Activated effector memory CD4-positive, alpha-beta T cell treated with Interleukin-2 at 50 U/mL for 16 hours (primary cell): ENCODE results near the gene REC114.
"Not testable (repeated sequence)": the region's sequence is repeated elsewhere in the genome, so short reads cannot be mapped to it uniquely, and the experiment has no call there.

Experiments used
- DNase-seq: peaks from one replicate; pipeline ENCODE4 v3.0.0-alpha.2; 2020

Gene REC114

DNA sequence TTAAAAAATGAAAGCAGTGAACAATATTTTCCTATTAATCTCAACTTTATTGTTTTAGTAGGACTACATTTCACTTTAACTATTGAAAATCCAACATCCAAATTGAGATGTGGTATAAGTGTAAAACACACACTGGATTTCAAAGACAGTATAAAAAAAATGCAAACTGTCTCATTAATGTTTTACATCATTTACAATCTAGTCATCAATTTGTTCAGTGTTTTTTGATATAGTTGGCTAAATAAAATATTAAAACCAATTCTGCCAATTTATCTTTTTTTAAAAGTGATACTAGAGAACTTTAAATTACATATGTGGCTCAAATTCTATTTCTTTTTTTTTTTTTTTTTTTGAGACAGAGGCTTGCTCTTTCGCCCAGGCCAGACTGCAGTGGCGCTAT is 95.2 kb downstream of the REC114 start:
- no peak for DNase-seq

DNA sequence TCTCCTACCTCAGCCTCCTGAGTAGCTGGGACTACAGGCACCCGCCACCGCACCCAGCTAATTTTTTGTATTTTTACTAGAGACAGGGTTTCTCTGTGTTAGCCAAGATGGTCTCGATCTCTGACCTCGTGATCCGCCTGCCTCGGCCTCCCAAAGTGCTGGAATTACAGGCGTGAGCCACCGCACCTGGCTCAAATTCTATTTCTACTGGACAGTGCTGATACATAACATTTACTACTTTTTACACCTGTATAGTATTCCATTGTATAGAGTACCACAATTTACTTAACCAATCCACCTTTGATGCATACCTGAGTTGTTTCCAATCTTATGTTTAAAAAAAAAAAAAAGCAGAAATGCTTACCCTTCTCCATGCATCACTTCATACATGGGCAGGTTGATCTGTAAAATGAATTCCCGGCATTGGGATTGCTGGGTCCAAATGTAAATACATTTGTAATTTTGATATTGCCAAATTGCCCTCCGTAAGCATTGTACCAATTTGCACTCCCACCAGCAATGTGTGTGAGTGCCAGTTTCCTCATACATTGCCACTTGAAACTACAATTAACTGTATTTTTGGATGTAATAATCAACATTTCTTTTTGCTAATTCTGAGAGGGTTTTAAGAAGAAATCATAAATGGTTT is 95.7 kb downstream of the REC114 start:
- DNase-seq = no peak

GRCh38 chr15:73539212-73540128 is 96.5 kb downstream of the REC114 start:
- DNase-seq = no peak

GRCh38 chr15:73540161-73540560 is 97.2 kb downstream of the REC114 start:
- no peak for DNase-seq

DNA sequence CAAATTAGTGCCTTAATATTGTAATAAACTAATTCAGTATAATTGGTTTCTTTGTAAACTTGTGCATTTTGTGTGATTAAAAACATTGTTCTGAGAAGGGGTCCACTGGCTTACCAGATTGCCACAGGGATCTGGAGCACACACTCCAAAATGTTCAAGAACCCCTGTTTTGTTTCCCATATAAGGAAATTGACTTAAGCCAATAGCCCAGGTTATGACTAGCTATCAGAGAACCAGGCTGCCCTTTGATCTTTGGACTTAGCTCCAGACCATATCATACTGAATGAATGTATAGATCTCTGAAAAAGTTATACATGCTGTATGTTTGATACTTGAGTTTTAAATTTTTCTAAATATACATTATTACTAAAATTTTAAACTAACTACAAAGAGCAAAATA is 98.5 kb downstream of the REC114 start:
- no peak for DNase-seq

DNA sequence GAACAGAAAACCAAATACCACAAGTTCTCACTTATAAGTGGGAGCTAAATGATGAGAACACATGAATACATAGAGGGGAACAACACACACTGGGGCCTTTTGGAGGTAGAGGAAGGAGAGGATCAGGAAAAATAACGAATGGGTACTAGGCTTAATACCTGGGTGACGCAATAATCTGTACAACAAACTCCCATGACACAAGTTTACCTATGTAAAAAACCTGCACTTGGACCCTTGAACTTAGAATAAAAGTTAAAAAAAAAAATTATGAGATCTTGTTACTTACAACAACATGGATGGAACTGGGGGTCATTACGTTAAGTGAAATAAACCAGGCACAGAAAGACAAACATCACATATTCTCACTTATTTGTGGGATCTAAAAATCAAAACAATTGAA is 106.0 kb downstream of the REC114 start:
- not testable (repeated sequence) for DNase-seq

GRCh38 chr15:73550190-73550589 is 107.2 kb downstream of the REC114 start:
- no peak for DNase-seq

- DNase-seq = no peak
Observed at GRCh38 chr15:73555080-73555479, 112.1 kb downstream of the REC114 start.

- DNase-seq = no peak
Observed at GRCh38 chr15:73558529-73558928, 115.6 kb downstream of the REC114 start.

- no peak for DNase-seq
Observed at GRCh38 chr15:73560501-73561117, 117.6 kb downstream of the REC114 start.

GRCh38 chr15:73564255-73564654 is 121.3 kb downstream of the REC114 start:
- DNase-seq = no peak

DNA sequence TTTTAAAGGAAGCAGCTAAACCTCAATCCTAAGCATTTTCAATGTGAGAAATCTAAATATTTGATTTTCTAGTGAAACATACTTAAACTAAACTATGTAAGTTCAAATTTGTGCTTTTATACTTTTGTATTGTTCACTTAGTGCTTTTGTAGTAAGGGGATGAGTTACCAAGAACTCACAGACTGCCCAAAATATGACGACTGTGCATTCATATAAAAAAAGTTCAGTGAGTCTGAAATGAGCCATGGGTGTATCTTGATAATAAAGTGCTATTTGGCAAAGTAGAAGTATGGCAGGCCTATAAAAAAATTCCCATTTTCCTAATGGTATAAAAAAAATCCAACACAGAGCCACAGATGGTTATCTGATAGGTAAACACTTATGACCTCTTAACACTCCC is 124.1 kb downstream of the REC114 start:
- DNase-seq = no peak

GRCh38 chr15:73568564-73569280 is 125.8 kb downstream of the REC114 start:
- DNase-seq = no peak

GRCh38 chr15:73569361-73569760 is 126.4 kb downstream of the REC114 start:
- no peak for DNase-seq

GRCh38 chr15:73570355-73571032 is 127.5 kb downstream of the REC114 start:
- no peak for DNase-seq

DNA sequence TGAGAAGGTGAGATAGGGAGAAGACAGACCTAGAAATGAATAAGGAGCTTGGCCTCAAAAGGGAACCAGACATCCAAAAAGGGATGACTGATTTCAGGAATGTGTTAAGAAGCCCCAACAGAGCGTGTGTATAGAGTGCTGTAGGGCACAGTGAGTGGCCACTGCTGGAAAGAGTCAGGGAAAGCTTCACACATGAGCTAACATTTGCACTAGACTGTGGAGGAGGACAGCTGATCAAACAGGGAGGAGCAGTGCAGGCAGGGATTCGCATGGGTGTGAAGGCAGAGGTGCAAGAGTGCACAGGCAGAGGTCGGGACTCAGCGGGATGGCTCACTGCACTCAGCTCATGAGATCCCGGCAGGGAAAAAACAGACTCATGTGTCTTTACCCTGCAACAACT is 128.4 kb downstream of the REC114 start:
- no peak for DNase-seq

- DNase-seq = no peak
Observed at GRCh38 chr15:73572296-73572695, 129.3 kb downstream of the REC114 start.

- no peak for DNase-seq
Observed at GRCh38 chr15:73573037-73573436, 130.1 kb downstream of the REC114 start.

GRCh38 chr15:73573572-73573971 is 130.6 kb downstream of the REC114 start:
- DNase-seq = no peak

- DNase-seq = no peak
Observed at GRCh38 chr15:73575636-73576247, 132.8 kb downstream of the REC114 start.

DNA sequence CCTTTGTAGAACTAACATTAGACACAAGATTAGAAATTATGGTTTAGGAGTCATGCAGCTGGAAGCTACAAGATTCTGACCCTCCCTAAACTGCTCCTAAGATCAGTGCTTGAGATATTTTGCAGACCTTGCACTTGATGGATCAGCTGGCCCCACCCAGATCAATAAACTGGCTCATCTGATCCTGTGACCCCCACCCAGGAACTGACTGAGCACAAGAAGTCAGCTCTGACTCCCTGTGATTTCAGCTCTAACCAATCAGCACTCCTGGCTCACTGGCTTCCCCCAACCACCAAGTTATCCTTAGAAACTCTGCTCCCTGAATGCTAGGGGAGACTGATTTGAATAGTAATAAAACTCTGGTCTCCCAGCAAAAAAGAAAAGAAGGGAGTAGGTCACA is 134.6 kb downstream of the REC114 start:
- not testable (repeated sequence) for DNase-seq

- DNase-seq = no peak
Observed at GRCh38 chr15:73578026-73578425, 135.1 kb downstream of the REC114 start.
